ENCODE results near the gene CBR4.

The CBR4 gene

DNA sequence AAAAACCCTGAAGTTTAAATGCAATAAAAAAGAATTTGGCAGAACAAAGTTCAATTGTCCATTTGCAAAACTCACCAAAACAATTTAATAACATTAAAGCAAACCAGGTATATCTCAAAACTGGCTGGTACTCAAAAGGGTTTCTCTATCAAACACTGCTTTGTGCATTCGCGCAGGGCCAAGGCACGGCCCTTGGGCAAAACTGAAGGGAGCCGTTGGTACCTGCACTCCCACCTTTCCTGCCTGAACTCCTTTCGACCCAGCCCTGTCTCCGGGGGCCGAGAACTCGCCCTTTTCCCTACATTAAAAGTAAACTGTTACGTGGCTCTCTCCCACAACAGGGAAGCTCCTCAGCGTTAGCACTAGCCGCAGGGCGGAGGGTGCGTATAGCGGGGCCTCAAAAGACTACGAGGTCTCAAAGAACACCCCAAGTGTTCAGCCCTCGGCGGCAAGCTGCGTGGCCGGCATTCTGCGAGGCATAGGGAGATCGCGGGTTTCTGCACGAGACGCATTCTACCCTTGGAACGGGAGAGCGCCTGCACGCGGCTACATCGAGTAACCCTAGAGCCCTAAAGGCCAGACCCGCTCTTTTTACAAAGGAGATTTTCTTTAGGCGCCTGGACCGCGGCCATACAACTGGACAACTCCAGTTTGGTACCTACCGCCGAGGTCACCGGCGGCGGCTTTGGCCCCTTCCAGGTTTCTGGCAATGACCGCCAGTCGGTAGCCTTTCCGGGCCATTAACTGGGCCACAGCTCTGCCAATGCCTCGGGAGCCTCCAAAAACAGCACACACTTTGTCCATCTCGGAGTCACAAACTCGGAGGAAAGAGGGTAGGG lies 550 bp downstream of the CBR4 start:
- H3K4me3 ChIP-seq (ENCODE audit: low read depth, low read length) = peak overlapping the region; percentile 81
- TF ChIP-seq, protein P1, sequence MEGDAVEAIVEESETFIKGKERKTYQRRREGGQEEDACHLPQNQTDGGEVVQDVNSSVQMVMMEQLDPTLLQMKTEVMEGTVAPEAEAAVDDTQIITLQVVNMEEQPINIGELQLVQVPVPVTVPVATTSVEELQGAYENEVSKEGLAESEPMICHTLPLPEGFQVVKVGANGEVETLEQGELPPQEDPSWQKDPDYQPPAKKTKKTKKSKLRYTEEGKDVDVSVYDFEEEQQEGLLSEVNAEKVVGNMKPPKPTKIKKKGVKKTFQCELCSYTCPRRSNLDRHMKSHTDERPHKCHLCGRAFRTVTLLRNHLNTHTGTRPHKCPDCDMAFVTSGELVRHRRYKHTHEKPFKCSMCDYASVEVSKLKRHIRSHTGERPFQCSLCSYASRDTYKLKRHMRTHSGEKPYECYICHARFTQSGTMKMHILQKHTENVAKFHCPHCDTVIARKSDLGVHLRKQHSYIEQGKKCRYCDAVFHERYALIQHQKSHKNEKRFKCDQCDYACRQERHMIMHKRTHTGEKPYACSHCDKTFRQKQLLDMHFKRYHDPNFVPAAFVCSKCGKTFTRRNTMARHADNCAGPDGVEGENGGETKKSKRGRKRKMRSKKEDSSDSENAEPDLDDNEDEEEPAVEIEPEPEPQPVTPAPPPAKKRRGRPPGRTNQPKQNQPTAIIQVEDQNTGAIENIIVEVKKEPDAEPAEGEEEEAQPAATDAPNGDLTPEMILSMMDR (IDR thresholded peaks at IDR 0.05; ENCODE audit: insufficient read depth, low read depth, low read length, missing control alignments) = peak; percentile 20
- DNase-seq (ENCODE audit: low read depth) = peak; percentile 76

DNA sequence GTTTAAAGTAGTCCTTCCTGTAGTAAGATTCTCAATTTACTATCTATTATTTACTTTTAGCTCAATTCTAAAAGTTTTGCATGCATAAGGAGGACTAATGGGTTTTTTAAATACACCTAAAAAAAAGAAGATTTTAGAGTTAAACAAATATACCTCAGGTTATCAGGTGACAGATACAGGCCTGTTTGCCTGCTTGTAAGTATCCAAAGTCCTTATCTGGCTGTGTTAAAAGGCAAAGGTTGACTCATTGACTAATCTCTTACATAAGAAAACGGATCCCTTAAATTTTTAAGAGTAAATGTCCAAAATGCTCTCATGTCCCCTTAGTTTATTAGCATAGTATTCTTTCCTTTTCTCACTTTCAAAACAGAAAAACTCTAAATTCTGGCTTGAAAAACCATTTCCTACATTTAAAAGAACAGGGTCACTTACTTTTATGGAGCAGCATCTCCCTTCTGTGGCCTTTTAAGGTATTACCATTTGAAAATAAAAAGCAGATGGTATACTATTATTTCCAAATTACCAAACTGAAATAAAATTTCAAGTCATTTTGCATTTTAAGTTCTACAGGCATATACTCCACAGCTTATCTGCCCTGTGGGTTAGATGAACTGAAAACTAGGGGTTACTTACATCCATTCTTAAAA lies 4.5 kb downstream of the CBR4 start:
- TF ChIP-seq, protein P1 (IDR thresholded peaks at IDR 0.05; ENCODE audit: insufficient read depth, low read depth, low read length, missing control alignments) = peak; percentile 3
- peak; percentile 10 for DNase-seq (ENCODE audit: low read depth)
- H3K4me3 ChIP-seq (ENCODE audit: low read depth, low read length) = no peak overlapping the region

DNA sequence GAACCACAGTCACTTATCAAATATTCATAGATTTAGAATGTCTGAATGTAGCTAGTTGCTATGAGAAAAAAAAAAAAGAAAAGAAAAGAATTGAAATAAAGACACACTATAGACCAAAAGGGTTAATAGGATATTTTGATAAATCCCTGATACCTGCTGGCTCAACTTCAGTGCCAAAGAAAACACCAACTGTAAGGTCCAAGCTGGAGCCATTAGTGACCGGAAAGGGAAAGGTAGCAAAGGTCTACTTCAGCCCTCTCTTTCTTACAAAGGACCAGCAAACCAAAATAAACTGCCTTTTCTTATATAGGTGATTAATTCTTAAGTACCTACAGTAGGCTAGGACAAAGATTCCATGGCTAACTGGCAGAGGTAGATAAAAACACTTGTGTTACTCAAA lies 9.7 kb downstream of the CBR4 start:
- TF ChIP-seq, protein P1 (IDR thresholded peaks at IDR 0.05; ENCODE audit: insufficient read depth, low read depth, low read length, missing control alignments) = no peak
- no peak overlapping the region for H3K4me3 ChIP-seq (ENCODE audit: low read depth, low read length)
- no peak for DNase-seq (ENCODE audit: low read depth)

DNA sequence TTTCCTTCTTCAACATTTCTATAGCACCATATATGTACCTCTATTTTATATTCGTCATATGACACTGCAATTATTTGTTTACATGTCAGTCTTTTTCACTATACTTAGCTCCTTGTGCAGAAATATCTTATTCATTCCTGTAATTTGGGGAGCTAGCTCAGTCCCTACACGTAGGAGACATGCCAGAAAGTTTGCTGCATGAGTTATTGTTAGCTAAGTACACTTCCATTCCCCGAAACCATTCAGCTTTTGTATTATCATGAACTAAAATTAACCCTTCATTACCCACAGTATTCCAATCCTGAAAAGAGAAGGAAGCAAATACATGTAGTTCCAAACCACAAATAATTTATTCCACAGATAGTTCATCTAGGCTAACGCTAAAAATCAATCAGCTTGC lies 10.2 kb downstream of the CBR4 start:
- TF ChIP-seq, protein P1 (IDR thresholded peaks at IDR 0.05; ENCODE audit: insufficient read depth, low read depth, low read length, missing control alignments) = no peak
- DNase-seq (ENCODE audit: low read depth) = no peak
- no peak overlapping the region for H3K4me3 ChIP-seq (ENCODE audit: low read depth, low read length)

DNA sequence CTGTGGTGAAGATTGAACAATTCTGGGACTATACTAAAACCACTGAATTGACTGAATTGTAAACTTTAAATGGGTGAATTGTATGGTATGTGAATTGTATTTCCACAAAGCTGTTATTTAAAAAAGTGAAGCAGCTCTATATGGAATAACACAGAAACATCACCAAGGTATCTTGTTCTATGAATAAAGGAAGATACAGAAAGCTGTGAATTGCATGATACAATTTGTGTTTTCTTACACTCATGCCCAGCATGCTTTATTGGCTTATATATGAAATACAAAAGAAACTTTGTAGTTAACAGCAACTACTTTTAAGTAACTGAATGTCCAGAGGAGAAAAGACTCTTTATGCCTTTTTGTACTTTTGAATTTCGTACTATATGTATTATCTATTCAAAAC lies 11.5 kb downstream of the CBR4 start:
- TF ChIP-seq, protein P1 (IDR thresholded peaks at IDR 0.05; ENCODE audit: insufficient read depth, low read depth, low read length, missing control alignments) = no peak
- no peak overlapping the region for H3K4me3 ChIP-seq (ENCODE audit: low read depth, low read length)
- no peak for DNase-seq (ENCODE audit: low read depth)

DNA sequence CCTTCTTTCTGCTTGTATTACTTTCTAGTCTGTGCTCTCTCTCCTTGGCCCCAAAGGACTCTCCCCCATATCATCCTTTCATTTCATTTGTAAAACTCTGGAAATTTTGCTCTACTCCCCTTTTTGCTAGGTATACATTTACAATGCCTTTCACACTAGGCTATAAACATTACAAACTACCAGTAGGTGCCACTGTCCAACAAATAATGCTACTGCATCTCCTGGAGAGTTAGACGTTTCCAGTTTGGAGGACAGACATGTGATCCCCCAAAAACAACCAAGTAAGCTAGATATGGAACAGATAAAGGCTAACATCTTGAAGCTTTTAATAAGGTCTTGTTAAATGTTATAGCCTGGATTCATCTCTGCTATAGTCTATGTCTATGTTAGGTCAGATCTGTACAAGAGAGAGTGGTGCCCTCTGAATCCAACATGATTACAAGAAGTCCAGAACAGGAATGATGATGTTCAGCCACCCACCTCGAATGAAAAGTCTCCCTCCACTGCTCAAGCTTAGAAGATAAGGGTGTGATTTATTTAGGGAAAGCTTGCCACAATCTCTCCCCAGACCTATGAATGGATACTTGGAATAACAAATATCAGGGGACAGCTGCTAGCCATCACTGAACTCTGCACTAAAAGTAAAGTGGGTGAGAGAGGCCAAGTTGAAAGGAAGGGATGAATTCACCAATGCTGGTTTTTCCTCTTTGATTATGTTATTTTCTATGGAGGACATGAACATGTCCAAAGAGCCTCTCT lies 14.3 kb downstream of the CBR4 start:
- no peak for DNase-seq (ENCODE audit: low read depth)
- H3K4me3 ChIP-seq (ENCODE audit: low read depth, low read length) = no peak overlapping the region
- TF ChIP-seq, protein P1 (IDR thresholded peaks at IDR 0.05; ENCODE audit: insufficient read depth, low read depth, low read length, missing control alignments) = no peak
